Endometrial microvascular endothelial cells (primary cell): ENCODE data around the gene LIMS1. TPM values are rescaled to one million over a fixed set of nuclear protein-coding genes. Genes with fewer than 3 reads are reported as not detected.
"Not testable (repeated sequence)": the region's sequence is repeated elsewhere in the genome, so short reads cannot be mapped to it uniquely, and the experiment has no call there.

Experiments
- in situ Hi-C: cut with HindIII; loops from 2 replicates; pipeline ENCODE4 v1.10.0; 2017; ENCODE audit warnings: low sequenced_read_pairs, low pct_unique_long_range_greater_than_20kb; ENCODE audit errors: inconsistent ontology term
- total RNA-seq: library from RNA; depleted of rRNA; stranded (reverse); fragments of >200 nt; gene quantifications from one replicate; pipeline ENCODE4 v1.2.3, GENCODE V29; 2015; ENCODE audit errors: inconsistent ontology term

The LIMS1 gene
- total RNA-seq, 1 donor from 2014 or later = 159 TPM

DNA sequence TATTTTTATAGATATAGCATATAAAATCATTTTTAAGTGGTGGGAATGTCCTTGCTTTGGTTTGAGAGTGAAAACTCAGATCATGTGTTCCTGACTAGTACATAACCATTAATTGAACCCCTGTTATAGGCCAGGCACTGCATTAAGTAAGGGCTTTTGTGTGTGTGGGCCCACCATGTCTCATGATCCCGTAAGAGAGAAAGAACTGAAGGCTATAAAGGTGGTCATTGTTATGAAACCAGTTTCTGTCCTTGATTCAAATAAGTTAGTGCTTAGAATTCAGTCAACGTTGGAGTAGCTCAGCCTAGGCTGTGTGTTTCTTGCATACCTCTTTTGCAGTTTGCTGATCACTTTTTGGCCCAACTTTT lies 91.5 kb downstream of the LIMS1 start:
- in situ Hi-C loops = no loop called here

DNA sequence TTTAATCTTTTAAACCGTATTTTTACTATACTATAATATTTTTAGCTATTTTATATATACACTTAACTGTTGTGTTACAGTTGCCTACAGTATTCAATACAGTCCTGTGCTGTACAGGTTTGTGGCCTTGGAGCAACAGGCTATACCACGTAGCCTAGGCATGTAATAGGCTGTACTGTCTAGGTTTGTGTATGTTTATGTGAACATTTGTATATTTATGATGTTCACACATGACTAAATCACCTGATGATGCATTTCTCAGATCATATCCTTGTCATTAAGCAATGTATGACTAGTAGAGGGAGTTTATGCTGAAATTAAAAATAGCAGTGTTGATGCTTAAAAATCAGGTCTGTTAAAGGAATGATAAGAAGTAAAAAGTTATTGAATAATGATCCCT lies 92.7 kb downstream of the LIMS1 start:
- in situ Hi-C loops = no loop called here

DNA sequence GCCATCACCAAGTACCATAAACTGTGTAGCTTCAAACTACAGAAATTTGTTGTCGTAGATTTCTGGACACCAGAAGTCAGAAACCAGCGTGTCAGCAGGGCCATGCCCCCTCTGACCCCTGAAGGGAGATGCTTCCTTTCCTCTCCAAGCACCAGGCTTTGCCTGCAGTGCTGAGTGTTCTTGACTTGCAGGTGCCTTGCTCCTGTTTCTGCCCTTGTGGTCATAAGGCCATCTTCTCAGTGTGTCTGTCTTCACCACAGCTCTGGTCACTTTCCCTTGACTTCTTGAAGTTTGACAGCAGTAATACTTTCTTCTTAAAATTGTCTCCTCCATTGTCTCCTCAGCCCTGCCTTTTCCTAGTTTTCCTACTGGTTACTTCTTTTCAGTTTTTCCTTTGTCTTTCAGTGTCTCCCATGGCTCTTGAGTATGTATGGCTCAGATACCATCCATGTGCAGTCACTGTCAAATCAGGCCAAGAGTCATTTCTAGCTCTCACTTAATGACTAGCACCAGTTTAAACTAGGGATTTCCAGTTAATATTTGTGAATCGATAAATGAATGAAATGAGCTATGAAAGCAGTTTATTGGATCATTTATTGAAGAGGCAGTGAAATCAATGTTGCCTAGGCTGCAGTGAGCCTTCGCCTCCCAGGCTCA lies 93.8 kb downstream of the LIMS1 start:
- in situ Hi-C loops = no loop called here

DNA sequence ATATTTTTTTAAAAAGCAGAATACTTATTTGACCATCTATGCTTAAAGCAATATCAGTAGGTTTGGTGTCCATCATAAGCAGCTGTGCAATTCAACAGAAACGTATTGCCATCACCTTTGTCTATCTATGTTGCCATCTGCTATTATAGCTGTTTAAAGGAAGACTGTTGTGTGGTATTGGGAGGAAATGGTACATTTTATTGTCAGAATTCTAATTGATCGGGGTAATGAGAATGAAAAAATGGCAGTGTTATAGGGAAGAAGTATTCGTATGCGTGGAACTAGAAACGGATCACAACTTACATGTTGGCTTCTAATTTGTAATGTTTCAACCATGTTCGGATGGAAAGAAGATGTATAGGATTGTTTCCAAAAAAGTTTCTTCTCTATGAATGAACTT lies 94.7 kb downstream of the LIMS1 start:
- in situ Hi-C loops = no loop called here

DNA sequence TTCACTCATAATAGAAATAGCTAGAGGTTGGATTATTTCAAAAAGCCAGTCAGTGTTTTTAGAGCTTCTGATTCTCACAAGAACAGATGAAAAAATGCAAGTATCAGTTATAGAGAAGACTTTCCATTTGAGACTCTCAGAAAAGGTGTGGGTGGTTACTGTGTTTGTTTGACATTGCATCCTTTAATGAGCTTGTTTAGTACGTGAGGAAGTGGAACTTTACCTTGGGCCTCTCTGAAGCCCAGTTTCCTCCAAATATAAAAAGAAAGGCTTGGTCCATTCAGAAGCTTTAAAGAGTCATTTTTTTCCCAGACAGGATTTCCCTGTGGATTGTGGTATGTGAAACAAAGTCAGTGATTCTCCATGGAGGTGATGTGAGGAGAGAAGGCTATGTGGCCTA lies 95.1 kb downstream of the LIMS1 start:
- in situ Hi-C loops = no loop called here

DNA sequence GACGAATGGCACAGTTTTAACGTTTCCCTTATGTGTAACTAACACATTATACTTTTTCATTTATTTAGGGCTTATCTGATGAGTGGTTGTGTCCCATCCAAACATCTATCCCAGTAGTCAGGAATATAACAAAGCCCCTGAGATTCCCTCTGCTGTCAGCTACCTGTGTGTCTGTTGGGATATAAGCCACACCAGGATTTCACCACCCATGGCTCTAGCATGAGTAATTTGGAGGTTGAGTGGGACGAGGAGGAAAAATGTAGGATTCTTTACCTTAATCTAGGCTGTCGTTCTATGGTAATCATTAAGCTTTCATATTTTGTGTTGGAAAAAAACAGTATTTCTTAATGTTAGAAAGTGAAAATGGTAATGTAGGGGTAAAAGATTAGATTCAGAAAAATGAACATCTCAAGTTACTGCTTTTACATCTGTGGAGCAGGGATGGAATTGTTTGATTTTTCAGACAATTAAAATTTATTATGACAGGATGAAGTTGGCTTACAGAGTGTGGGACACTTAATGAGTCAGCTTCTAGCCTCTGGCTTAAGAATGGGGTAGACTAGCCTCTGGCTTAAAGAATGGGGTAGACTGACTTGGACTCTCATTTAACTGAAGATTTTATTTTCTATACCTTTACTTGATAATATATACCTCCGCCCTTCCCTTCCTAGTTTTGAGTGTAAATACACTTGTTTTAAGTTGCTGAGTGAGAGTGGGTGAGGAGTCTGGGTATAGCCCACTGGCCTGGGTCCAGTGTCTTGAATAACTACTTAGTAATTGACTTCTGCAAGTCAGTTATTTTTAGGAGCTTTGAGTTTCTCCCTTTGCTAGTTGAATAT lies 96.5 kb downstream of the LIMS1 start:
- in situ Hi-C loops = no loop called here

DNA sequence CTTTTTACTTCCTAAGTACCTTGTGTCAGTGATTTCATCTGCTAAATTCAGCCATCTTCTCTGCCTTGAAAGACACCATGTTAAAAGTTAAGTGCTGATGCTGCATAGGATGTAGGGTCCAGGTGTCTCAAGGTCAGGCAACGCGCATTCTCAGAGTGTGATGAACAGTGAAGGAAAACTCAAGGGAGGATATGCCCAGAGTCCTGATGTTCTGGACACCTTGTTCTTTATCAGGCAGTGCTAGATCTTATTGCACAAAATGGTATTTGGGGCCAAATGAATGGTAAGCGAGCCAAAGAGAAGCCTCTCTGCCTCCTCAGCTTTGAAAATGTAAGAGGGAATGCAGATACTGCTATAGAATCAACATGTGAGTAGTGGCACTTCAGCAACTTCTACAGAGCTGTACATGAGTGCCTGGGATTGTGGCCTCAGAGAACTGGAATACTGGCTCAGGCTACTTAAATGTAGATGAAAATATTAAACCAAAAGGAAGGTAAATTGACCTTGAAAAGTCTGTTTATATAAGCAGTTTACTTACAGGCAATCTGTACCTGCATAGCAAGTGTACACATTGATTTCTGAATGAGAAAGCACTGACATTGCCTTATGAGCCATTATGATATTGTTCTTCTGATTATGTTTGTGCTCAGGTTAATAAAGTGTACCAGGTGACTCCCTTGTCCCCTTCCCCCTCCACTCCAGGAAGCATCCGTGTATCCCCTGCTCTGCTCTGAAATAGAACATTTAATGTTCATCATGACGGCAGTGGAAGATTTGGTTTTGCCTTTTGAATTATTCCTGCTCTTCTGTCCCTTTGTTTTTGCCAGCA lies 98.3 kb downstream of the LIMS1 start:
- in situ Hi-C loops = no loop called here

DNA sequence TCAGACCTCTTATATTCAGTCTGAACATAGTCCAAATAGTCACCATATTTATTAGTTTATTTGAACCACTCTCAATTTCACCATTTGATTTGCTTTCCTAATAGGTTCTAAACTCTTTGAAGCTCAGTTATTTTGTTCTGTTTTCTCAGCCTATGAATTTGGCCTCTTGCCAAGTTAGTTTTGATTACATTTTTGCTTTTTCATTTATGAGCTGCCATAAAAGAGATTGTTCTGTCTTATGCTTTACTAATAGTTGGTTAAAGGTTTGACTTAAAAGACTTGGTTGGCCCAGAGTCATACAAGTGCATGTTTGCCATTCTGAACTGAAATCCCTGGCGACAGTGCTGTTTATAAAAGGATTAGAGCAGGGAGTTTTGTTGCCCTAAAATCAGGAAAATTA lies 99.1 kb downstream of the LIMS1 start:
- in situ Hi-C loops = no loop called here

DNA sequence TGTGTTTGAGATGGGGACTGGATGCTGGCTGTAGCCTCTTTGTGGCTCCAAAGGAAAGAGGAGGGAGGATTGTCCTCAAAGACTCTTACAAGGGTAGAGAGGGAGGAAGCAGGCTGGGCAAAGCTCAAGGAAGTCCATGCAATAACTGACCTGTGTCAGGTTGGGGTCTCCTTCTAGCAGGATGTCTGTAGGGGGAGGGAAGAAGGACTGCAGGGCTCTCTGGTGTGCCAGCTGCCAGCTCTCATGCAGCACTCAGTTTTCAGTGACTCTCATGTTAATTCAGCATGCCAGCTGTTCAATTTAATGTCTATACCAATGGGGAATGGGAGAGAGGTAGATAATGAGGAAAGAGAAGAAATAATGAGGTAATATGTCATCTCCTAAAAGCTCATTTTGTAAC lies 99.7 kb downstream of the LIMS1 start:
- in situ Hi-C loops = no loop called here

DNA sequence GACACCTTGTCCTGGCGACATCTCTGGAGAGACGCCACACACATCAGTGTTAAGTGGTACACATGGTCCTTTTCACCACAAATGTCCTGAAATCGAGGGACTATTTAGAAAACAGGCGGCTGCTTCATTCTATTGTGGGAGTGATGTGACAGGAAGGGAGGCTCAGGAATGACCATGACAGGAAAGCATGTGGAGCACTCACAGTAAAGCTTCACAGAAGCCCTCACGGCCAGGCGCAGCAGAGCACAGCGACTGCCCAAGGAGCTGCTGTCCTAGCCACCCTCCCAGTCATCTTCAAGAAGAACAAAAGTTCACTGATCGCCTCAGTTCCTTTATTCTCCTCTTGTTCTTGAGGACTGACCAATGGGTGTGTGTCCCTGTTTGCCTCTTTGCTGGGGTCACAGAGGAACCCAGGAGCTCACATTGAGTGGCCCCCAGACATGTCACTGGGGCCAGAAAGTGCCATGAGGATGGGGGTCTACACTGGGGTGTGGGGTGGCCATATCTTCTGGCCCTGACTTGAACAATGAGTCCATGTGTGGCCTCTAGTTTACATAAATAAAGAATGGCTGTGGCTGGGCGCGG lies 100.4 kb downstream of the LIMS1 start:
- in situ Hi-C loops = no loop called here

DNA sequence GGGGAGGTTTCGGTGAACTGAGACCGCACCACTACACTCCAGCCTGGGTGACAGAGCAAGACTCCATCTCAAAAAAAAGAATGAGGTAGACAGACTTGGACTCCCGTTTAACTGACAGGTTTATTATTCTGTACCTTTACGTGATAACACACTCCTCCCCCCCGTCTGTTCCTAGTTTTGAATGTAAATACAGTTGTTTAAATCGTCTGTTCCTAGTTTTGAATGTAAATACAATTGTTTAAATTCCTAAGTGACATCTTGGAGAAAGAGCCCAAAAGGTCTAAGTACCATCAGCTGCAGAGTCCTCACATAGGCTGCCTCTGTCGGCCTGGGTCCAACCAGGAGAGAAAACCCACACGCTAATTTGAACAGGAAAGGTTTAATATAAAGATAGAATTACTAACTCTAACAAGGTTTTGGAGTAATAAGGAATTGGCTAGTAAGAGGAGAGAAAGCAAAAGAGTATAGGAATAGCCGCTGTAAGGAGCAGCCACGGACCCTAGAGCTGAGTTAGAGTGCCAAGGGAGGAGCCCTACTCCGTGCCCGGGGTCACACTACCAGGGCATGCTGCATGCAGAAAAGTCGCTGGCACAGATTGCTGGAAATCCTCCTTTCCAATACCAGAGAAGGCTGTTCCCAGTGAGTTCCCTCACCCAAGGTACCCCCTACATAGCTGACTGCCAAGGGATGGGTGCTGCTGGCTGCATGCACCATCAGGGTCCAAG lies 101.5 kb downstream of the LIMS1 start:
- in situ Hi-C loops = no loop called here

DNA sequence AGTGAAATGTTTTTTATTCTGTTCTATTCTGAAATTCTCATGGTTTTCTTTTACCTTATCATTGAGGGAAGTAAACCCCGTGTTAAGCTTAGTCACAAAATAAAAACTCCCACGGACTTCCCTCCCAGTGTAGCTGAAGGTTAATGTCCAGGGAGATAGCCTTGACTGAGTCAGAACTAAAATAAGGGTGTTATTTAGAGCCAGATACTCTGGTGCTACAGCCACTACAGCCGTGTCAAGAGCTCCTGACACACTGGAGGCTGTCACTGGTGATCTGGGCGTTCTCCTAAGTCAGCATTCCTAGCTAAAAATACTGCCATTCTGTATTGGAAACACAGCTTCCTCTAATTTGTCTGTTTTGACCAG lies 103.0 kb downstream of the LIMS1 start:
- in situ Hi-C loops = no loop called here

DNA sequence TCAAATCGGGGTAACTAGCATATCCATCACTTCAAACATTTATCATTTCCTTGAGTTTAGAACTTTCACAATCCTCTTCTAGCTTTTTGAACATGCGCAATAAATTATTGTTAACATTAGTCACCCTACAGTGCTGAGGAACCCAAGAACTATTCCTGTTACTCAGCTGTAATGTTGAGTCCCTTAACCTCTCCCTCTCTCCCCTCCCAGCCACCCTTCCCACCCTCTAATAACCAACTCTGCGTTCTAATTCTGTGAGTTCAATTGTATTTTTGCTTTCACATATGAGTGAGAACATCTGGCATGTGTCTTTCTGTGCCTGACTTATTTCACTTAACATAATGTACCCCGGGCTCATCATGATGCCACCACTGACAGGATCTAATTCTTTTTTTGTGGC lies 106.5 kb downstream of the LIMS1 start:
- in situ Hi-C loops = no loop called here

DNA sequence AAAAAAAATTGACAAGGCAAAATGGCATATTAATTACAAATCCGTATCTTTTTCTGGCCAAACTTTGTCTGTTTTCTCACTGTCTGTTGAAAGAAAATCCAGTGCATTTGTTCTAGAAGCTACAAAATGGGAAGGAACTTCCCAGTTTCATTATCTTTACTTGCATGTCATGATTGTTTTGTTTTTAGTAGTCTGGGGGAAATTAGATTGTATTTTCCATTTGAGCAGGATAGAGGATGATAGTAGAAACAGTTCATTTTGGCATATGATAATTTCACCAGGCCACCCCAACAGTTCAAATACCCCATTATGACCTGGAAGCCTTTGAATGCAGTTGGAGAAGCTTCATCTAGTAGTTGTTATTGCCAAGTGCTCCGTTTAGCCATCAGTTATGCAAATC lies 107.5 kb downstream of the LIMS1 start:
- in situ Hi-C loops = no loop called here

DNA sequence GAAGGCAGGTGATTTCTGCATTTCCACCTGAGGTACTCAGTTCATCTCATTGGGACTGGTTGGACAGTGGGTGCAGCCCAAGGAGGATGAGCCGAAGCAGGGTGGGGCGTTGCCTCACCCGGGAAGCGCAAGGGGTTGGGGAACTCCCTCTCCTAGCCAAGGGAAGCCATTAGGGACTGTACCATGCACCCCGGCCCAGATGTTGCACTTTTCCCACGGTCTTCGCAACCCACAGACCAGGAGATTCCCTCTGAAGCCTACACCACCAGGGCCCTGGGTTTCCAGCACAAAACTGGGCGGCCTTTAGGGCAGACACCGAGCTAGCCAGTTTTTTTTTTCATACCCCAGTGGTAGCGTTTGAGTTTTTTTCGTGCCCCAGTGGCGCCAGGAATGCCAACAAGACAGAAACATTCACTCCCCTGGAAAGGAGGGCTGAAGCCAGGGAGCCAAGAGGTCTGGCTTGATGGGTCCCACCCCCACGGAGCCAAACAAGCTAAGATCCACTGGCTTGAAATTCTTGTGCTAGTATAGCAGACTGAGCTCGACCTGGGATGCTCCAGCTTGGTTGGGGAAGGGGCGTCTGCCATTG lies 109.1 kb downstream of the LIMS1 start:
- in situ Hi-C loops = no loop called here

DNA sequence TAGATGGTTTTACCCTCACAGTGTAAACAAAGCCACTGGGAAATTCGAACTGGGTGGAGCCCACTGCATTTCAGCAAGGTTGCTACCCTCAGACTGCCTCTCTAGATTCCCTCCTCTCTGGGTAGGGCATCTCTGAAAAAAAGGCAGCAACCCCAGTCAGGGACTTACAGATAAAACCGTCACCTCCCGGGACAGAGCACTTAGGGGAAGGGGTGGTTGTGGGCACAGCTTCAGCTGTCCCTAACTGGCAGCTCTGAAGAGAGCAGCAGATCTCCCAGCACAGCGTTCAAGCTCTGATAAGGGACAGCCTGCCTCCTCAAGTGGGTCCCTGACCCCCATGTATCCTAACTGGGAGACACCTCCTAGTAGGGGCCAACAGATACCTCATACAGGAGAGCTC lies 109.6 kb downstream of the LIMS1 start:
- in situ Hi-C loops = not testable (repeated sequence)

DNA sequence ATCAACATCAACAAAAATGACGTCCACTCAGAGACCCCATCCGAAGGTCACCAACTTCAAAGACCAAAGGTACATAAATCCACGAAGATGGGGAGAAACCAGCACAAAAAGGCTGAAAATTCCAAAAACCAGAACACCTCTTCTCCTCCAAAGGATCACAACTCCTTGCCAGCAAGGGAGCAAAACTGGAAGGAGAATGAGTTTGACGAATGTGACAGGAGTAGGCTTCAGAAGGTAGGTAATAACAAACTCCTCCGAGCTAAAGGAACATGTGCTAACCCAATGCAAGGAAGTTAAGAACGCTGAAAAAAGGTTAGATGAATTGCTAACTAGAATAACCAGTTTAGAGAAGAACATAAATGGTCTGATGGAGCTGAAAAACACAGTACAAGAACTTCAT lies 110.2 kb downstream of the LIMS1 start:
- in situ Hi-C loops = not testable (repeated sequence)

DNA sequence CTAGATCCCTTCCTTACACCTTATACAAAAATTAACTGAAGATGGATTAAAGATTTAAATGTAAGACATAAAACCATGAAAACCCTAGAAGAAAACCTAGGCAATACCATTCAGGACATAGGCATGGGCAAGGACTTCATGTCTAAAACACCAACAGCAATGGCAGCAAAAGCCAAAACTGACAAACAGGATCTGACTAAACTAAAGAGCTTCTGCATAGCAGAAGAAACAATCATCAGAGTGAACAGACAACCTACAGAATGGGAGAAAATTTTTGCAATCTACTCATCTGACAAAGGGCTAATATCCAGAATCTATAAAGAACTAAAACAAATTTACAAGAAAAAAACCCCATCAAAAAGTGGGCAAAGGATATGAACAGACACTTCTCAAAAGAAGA lies 114.5 kb downstream of the LIMS1 start:
- in situ Hi-C loops = not testable (repeated sequence)

DNA sequence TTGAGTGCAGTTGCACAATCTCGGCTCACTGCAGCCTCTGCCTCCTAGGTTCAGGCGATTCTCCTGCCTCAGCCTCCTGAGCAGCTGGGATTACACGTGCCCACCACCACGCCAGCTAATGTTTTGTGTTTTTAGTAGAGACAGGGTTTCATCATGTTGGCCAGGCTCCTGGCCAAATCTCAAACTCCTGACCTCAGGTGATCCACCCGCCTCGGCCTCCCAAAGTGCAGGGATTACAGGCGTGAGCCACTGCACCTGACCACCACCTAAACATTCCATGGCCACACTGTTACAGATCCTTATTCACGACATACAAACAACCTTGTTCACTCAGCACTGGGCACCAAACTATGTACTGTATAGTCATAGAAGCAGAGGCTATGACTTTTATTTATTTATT lies 116.2 kb downstream of the LIMS1 start:
- in situ Hi-C loops = not testable (repeated sequence)
